Midbrain (tissue), 1 donor: ENCODE measurements around the gene SLC45A3.
"Not testable (repeated sequence)": the region's sequence is repeated elsewhere in the genome, so short reads cannot be mapped to it uniquely, and the experiment has no call there.

Source experiments
- DNase-seq: peaks from one replicate; lab custom pipeline; 2025; lab: John Stamatoyannopoulos, UW

Gene SLC45A3, protein sequence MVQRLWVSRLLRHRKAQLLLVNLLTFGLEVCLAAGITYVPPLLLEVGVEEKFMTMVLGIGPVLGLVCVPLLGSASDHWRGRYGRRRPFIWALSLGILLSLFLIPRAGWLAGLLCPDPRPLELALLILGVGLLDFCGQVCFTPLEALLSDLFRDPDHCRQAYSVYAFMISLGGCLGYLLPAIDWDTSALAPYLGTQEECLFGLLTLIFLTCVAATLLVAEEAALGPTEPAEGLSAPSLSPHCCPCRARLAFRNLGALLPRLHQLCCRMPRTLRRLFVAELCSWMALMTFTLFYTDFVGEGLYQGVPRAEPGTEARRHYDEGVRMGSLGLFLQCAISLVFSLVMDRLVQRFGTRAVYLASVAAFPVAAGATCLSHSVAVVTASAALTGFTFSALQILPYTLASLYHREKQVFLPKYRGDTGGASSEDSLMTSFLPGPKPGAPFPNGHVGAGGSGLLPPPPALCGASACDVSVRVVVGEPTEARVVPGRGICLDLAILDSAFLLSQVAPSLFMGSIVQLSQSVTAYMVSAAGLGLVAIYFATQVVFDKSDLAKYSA

GRCh38 chr1:205680073-205680851, at the start of gene SLC45A3:
Gene SLC45A3 (minus strand): TSS chr1:205680509. CDS start chr1:205664656, 15,853 bp downstream.
- DNase-seq = peak; percentile 28

DNA sequence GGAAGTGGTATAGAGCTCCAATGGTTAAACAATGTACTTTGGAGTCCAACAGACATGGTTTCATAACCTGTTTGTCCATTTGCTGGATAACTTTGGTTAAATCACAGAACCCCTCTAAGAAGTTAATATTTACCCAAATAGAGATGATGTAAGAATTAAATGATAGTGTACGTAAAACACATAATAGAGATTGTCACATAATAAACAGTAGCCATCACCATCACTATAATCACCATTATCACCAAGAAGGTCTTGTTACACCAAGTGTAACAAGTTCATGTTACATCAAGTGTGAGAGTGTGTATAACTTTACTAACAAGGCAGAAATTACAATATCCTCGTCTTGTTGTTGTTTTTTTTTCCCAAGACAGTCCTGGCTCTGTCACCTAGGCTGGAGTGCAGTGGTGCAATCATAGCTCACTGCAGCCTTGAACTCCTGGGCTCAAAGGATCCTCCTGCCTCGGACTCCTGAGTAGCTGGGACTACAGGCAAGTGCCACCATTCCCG, 46.4 kb upstream of the SLC45A3 start:
- DNase-seq = no peak

DNA sequence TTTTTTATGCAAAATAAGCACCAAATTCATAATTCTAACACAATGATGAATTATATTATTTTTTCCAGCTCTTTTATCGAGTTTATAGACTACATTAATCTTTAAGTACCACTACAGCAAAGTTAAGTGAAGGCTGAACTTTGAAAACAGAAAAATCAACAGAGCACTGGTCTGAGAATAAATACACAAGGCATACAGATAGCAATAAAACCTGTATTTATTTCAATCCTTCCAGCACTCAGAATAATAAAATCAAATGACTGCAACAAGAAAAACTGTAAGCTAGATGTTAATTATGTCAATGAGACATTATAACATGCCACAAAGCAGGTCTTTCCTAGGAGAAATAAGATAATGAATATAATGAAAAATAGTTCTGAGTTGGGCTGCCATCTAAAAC, 45.2 kb upstream of the SLC45A3 start:
- no peak for DNase-seq

- not testable (repeated sequence) for DNase-seq
Measured at GRCh38 chr1:205720740-205721139, 40.4 kb upstream of the SLC45A3 start.

DNA sequence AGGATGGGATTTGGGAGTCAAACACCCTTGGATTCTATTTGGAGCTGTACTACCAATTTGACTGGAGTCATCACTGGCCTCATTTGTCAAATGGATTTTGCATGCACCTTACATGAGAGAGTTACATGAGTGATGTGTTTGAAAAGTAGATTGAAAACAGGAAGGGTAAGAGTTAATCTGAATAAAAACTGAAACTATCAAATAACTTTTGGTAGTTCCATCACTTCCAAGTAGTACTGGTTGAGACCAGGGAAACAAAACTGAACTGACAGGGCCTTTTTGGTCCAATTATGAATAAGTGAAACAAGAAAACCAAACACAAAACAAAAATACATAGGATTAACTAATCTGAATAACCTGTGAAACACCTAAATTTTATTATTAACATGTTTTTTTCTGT, 39.5 kb upstream of the SLC45A3 start:
- DNase-seq = no peak

DNA sequence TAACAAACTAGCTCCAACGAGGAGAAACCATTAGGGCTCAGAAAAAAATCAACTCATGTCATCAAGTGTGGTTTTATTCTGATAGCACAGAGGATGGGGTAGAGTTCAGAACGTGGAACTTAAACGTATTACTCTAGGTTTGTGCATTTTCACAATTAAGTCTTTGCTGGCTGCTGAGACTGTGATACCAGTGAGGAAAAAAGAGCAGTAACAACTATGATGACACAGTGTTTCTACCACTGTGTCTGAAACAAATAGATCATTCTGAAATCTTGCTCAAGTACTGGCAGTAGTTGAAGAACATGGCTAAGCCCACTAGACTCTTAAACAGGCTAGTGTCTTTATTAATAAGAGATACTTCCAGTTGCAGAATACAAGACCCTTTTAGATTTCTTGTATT, 38.7 kb upstream of the SLC45A3 start:
- no peak for DNase-seq

GRCh38 chr1:205716371-205717132, 36.2 kb upstream of the SLC45A3 start:
- no peak for DNase-seq

DNA sequence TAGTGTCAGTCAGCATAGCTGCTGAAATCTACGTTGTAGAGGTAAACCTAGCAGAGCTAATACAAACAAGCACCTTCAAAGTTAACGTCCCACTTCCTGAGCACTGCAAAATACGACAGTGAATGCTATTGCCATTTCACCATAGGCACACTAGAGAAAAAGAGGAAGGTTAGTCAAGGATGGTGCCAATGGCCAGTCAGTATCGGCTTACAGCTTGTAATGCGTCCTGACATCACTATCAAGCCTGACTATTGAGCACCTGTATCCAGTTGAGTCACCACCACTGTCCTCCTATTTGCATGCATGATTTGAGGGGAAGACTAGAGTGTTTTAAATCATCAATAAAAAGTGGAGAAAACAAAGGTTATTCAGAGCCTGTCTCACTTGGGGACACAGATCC, 35.3 kb upstream of the SLC45A3 start:
- DNase-seq = no peak

GRCh38 chr1:205714906-205715246, 34.6 kb upstream of the SLC45A3 start:
- DNase-seq = no peak

DNA sequence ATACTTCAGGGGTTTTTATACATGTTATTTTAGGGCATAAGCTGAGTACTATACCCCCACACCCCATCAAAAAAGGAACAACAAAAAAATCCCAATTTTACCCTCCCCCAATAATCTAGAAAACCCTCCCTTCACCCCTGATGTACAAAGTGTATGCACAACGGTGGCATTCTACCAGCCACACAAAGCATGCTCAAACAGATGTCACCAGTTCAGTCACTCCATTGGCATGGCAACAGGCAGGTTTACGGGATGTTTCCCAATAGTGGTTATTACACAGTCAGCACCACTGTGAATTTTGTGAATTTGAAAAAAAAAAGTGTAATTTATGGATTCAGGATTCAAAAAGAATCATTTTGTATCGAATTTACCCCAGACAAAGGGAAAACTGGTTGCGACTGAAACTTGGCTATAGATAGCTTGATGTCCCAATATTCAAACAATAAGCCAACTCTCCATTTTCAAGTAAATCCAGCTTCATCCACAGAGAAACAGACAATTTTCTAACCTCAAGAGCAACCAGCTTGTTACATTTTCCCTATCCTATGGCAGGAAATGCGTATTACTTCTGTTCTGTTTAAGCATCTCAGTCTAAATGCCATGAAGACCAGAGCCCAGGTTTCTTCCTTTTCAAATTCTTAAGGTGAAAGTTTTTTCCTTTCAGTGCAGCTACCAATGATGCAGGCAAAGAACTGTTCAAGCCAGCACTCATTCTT, 34.0 kb upstream of the SLC45A3 start:
- DNase-seq = no peak

- peak; percentile 77 for DNase-seq
Measured at GRCh38 chr1:205711105-205712048, 31.1 kb upstream of the SLC45A3 start.

DNA sequence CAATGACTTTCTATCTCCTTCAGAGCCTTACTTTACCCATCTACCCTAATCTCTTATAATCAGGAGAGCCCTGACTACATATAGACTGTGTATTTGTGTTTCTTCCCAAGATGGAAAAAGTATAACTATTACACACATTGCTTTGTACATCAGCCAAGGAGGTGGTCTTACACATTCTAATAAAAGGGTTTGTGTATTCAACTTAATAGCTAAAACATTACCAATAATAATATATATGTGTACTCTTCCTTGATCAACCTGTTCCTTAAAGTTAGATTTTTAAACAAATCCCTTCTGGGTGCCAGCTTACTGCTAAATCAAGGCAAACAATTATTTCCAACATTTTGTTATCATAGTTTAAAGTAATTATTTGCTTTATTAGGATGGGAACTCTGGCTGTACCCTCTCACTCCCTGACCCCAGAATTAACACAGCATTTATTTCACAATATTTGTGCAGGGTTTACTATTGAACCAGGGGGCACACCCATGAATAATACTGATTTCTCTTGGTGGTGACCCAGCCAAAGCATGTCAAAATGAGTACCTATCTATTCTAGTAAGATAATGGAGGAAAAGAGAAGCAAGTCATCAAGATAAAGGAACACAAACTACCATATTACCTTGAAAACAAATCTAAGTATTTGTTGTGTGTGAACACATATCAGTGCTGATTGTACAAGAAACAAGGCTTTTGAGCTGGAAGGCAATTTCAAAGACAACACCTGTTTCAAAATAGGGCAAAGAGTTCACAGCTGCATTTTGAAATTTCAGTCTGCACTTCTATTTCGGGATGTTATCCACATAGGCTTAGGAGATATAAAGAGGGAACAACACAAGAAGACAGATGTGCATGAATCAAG, 30.1 kb upstream of the SLC45A3 start:
- no peak for DNase-seq

GRCh38 chr1:205709640-205710039, 29.3 kb upstream of the SLC45A3 start:
- no peak for DNase-seq

DNA sequence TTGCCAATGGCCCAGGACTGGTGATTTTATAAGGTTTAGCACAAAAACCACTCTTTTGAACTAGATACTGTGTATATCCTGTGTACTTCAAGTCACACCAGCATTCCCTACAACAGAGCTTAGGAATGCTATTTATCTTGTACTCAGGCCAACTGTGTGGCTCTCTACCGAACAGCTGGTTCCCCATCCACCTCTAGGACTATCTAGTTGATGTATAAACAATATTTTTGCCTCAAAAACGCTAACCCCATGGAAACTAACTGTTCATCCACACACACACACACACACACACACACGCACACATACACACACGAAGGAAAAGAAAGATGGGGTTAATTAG, 28.7 kb upstream of the SLC45A3 start:
- DNase-seq = no peak

DNA sequence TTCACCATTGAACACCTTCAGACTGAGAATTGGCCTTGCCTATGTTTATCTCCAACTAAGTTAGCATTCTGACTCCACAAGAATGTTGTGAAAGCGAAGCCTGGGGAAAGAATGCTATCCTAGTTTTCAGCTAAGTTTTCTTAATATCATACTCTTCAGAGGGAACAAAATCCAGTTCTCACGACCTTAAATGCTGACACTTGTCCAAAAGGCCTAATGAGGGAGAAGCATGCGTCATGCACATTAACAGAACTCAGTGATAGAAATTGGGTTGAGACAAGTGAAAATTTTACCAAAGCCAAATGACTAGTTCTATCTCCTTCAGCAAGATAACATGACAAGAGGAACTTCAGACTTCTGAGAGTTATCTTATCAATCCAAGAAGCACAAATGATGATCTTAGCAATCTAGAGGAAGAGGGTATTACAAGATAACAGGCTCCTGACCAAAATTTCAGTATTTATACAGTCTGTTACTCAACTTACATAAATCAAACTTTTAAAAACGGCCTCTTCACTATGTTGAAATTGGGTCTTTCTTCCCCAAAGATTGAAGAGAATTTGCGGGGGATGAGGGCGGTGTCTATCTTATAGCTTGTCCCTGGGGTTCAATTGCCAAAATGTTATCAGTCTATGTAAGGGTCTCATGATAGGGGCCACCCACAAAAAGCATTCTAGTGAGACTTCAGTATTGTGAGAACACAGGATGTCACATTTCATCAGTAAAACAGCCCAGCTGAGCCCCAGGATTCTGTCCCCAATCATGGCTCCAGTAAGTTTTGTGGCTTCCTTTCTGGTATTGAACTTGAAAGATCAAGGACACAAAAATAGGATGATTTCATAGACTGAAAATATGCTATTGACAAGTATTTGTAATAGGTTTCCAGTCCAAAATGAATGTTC, 26.5 kb upstream of the SLC45A3 start:
- DNase-seq = no peak

DNA sequence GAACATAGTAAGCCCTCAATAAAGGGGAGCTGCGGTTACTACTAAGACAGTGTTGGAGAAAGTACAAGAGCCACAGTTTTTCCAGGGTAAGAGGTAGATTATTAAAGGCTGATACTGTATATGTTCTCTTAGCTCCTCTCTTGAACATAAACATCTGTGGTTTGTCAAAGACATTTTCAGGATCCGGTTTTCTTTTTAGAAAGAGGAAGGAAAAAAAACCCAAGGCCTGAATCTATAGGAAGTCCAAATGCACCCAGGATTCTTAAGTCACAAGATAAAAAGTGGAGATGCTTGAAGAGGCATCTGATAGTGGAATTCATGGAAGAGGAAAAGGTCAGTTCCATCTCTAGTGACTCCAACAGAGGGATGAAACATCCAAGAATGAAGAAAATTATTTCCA, 24.6 kb upstream of the SLC45A3 start:
- DNase-seq = no peak

- DNase-seq = no peak
Measured at GRCh38 chr1:205703072-205703471, 22.8 kb upstream of the SLC45A3 start.

DNA sequence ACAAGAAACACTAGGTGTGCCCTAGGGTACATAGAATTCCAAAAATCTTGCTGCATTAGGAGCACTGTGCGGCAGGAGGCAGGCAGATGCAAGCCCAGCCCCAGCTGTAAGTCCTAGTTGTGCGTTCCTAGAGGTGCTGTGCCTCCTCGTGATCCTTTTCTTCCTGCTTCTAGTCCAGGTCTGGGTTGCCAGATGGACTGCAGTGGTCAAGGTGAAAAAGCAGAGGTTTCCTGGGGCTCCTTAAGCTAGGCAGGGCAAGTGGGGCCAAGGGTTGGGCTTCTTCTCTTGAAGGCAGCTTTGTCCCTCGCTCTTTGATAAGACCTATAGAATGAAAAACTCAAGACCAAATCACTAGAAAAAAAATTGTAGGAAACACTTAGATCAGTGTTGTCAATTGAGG, 21.6 kb upstream of the SLC45A3 start:
- DNase-seq = no peak
